Mammary epithelial cell (primary cell): ENCODE results near the gene MBP.

Experiments
- EZH2 ChIP-seq: IDR thresholded peaks from 2 replicates; pipeline ENCODE4 v1.6.1; 2012; ENCODE audit warnings: low read length, inconsistent platforms, borderline replicate concordance
- TF ChIP-seq, protein P1 (sequence below), 2 donors: IDR thresholded peaks in 1 of 2; conservative IDR thresholded peaks in 1 of 2; 2 replicates each; pipeline ENCODE4 v1.5.1; 2011 to 2012; ENCODE audit warnings: inconsistent platforms in 2 of 2, low read length in 2 of 2, mild to moderate bottlenecking in 2 of 2, control low read depth in 1 of 2, low read depth in 1 of 2; ENCODE audit not compliant: insufficient read depth in 1 of 2; ENCODE audit errors: extremely low read depth in 1 of 2

DNA sequence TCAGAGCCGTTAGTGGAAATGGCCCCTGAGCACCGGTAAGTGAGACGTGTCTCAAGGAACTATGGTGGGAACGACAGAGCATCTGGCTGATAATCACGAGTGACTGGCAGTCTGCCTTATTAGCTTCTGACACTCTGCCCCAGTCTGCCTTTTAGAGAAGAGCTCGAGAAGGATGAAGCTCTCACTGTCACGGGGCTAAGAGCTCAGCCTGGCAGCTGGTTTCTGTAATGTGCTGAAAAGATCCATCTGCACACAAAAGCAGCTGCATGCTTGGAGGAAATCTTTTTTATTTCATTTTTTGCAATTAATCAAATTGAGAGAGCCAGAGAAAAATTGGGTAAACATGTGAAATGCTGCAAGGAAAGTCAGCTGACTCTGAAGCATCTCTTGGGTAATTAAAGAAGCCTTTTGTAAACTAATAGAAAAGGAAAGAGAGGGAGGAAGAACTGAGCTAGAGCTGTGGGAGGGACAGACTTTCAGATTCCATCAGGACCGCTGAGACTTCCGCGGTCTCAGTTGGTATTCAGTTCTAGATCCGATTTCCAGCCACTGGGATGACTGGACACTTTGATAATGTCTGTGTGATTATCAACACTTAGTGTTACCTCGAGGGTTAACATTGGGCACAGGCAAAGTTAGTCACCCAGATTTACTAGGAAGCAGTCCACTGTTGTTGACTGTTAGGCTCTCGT, 24.4 kb downstream of the MBP start:
- TF ChIP-seq, protein P1, sequence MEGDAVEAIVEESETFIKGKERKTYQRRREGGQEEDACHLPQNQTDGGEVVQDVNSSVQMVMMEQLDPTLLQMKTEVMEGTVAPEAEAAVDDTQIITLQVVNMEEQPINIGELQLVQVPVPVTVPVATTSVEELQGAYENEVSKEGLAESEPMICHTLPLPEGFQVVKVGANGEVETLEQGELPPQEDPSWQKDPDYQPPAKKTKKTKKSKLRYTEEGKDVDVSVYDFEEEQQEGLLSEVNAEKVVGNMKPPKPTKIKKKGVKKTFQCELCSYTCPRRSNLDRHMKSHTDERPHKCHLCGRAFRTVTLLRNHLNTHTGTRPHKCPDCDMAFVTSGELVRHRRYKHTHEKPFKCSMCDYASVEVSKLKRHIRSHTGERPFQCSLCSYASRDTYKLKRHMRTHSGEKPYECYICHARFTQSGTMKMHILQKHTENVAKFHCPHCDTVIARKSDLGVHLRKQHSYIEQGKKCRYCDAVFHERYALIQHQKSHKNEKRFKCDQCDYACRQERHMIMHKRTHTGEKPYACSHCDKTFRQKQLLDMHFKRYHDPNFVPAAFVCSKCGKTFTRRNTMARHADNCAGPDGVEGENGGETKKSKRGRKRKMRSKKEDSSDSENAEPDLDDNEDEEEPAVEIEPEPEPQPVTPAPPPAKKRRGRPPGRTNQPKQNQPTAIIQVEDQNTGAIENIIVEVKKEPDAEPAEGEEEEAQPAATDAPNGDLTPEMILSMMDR (conservative IDR thresholded peaks at IDR 0.05 in 1 of 2, IDR thresholded peaks at IDR 0.05 in 1 of 2; ENCODE audit: extremely low read depth in 1 of 2, insufficient read depth in 1 of 2, low read depth in 1 of 2, low read length in 2 of 2) = no peak
- TF ChIP-seq EZH2 = no peak
